Heart left ventricle (tissue), 16 donors: ENCODE data around the gene ST3GAL5. TPM values are rescaled to one million over a fixed set of nuclear protein-coding genes. Genes with fewer than 3 reads are reported as not detected.

Experiments
- ATAC-seq, 4 donors: fragments of 200-7000 bp; cut with Tn5 transposase; one replicate each; pipeline ENCODE4 v1.9.1; 2020 to 2022; ENCODE audit warnings: moderate library complexity in 4 of 4, mild to moderate bottlenecking in 3 of 4, moderate number of reproducible peaks in 1 of 4
- DNase-seq, 5 donors: peaks; one replicate each; pipeline ENCODE4 v3.0.0-alpha.2; 2020
- H3K27ac ChIP-seq, 12 donors: fragments of 200-600 bp; sonication (generic) in 4 of 12; one replicate each; pipeline versions ENCODE4 v1.5.0 to v1.8.0; 2016 to 2022; ENCODE audit warnings: mild to moderate bottlenecking in 2 of 12
- H3K27me3 ChIP-seq, 9 donors: fragments of 200-600 bp; sonication (generic) in 2 of 9; one replicate each; pipeline versions ENCODE4 v1.5.1 to v1.8.0; 2016 to 2022; ENCODE audit warnings: mild to moderate bottlenecking in 3 of 9
- H3K36me3 ChIP-seq, 9 donors: fragments of 200-600 bp; sonication (generic) in 2 of 9; one replicate each; pipeline versions ENCODE4 v1.5.0 to v1.8.0; 2018 to 2022; ENCODE audit warnings: mild to moderate bottlenecking in 2 of 9
- H3K4me1 ChIP-seq, 12 donors: fragments of 200-600 bp; sonication (generic) in 4 of 12; one replicate each; pipeline versions ENCODE4 v1.5.0 to v1.8.0; 2016 to 2022; ENCODE audit warnings: mild to moderate bottlenecking in 3 of 12
- H3K4me3 ChIP-seq, 12 donors: fragments of 200-600 bp; sonication (generic) in 4 of 12; one replicate each; pipeline versions ENCODE4 v1.5.0 to v1.8.0; 2017 to 2022; ENCODE audit warnings: mild to moderate bottlenecking in 9 of 12, moderate library complexity in 4 of 12
- H3K9me3 ChIP-seq, 12 donors: fragments of 200-600 bp; sonication (generic) in 4 of 12; one replicate each; pipeline versions ENCODE4 v1.5.0 to v1.8.0; 2016 to 2022; ENCODE audit warnings: mild to moderate bottlenecking in 1 of 12
- CTCF ChIP-seq, 12 donors: fragments of 200-600 bp; sonication (generic) in 4 of 12; IDR thresholded peaks; one replicate each; pipeline versions ENCODE4 v1.5.0 to v1.8.0; 2018 to 2022; ENCODE audit warnings: antibody characterized with exemption in 12 of 12, mild to moderate bottlenecking in 5 of 12
- POLR2A ChIP-seq, 2 donors: fragments of 450-650 bp; IDR thresholded peaks; one replicate each; pipeline ENCODE4 v1.6.1; 2017; ENCODE audit warnings: antibody characterized with exemption in 2 of 2, mild to moderate bottlenecking in 2 of 2, moderate library complexity in 2 of 2
- WGBS, 4 donors: extraction: QIAGEN DNeasy Blood & Tissue Kit in 2 of 4; methylation state at CpG; one replicate each; pipeline versions ENCODE4 v1.1.5 to v1.1.7; 2013 to 2018; 5-methylcytosine and 5-hydroxymethylcytosine counted together
- intact Hi-C, 10 donors: fragments of 100-400 bp; cut with DNase I; formaldehyde crosslinking; loops; one replicate each; pipeline versions ENCODE4 v1.11.1 to v1.14.2; 2022
- polyA plus RNA-seq, 2 donors: library from polyadenylated mRNA; stranded (reverse); fragments of 200-250 nt; gene quantifications; one replicate each; pipeline ENCODE4 v1.2.3, GENCODE V29; 2013
- total RNA-seq, 9 donors: library from RNA; depleted of rRNA in 2 of 9; stranded (reverse); fragments of >200 nt in 2 of 9; fragmentation: NEBNext Ultra II Directional in 3 of 9; extraction: Animal tissue kit (Norgen Biotek cat#: 25700) in 3 of 9; gene quantifications; one replicate each; pipeline versions ENCODE4 v1.1.0 to v1.2.4, GENCODE V29; 2016 to 2023
- donor health status: ischemic (EF 13 %, LVEDD 7.1; RV severe dilation, severe dysfunction).
- donor health status: healthy with polysubstance abuse.
- donor health status: DM: no; HTN: yes; CAD: no.
- donor health status: DM: no; HTN: no; CAD: no.
- donor health status: ischemic (EF 25% LVEDD 6.9; RV normal size, moderate dysfunction).
- donor health status: ischemic (EF 25% LVEDD 5.7; RV mildly dilated, moderate dysfunction).
- donor health status: healthy.
- donor health status: DM: yes; HTN: yes; CAD: no.
- donor health status: ischemic (EF 35%, LVEDD 5.7; RV mildly dilated, moderate dysfunction).
- donor health status: nonischemic (EF 11% LVEDD 7.7; RV severe dilation, severe dysfunction).
- donor health status: DM: yes; HTN: yes; CAD: no.
- donor health status: PGD.
- donor health status: ischemic (EF 29% LVEDD 5.4; RV normal size, mild dysfunction).
- donor health status: nonischemic (EF 23%, LVEDD 6.1; RV moderate dilation, normal function).

ST3GAL5 gene
- total and polyA plus RNA-seq, 11 donors = 2.0 to 21.1 (median 4.0) TPM

GRCh38 chr2:85921659-85922058 lies 32.9 kb upstream of the ST3GAL5 start:
- Histone ChIP-seq H3K9me3 (no peaks in the 10 kb centered on the region), H3K27me3 (peaks cover 0 to 5% (median 0%) of the 10 kb centered on the region in 9 donors), H3K36me3 (no peaks in the 10 kb centered on the region), H3K4me1 (peaks cover 0 to 29% (median 18%) of the 10 kb centered on the region in 12 donors), H3K27ac (peak overlapping the region in 5 of 12 donors; percentile 0 to 34 (median 14)), H3K4me3 (no peak overlapping the region)
- DNase-seq = no peak
- intact Hi-C loops = loop anchor here in 1 of 10 donors (5.0 kb wide), 1 partner anchor 116 kb away; no protein-coding TSS in a partner anchor
- 62 to 68% (median 65%) methylated on average over 5 of the region's 5 CpGs for whole genome bisulfite sequencing, 4 donors
- TF ChIP-seq POLR2A (IDR thresholded peaks at IDR 0.05) (no peak), CTCF (IDR thresholded peaks at IDR 0.05) (no peak)
- no peak for ATAC-seq

- H3K36me3 ChIP-seq = no peaks in the 10 kb centered on the region
- TF ChIP-seq POLR2A (IDR thresholded peaks at IDR 0.05) (no peak), CTCF (IDR thresholded peaks at IDR 0.05) (no peak)
- peaks cover 0 to 5% (median 0%) of the 10 kb centered on the region in 9 donors for H3K27me3 ChIP-seq
- DNase-seq (peak in 4 of 5 donors; percentile 27 to 68 (median 44)), ATAC-seq (peak in 3 of 4 donors; percentile 53 to 75 (median 59))
- H3K9me3 ChIP-seq = no peaks in the 10 kb centered on the region
- WGBS, 4 donors = 53 to 63% (median 58%) methylated on average over 5 of the region's 5 CpGs
- no peak overlapping the region for H3K4me3 ChIP-seq
- peak overlapping the region in 5 of 12 donors; percentile 0 to 34 (median 14) for H3K27ac ChIP-seq
- peaks cover 0 to 29% (median 18%) of the 10 kb centered on the region in 12 donors for H3K4me1 ChIP-seq
- intact Hi-C loops = loop anchor here in 1 of 10 donors (5.0 kb wide), 1 partner anchor 116 kb away; no protein-coding TSS in a partner anchor
Measured at GRCh38 chr2:85920810-85921545, 32.2 kb upstream of the ST3GAL5 start.

- 58 to 90% (median 74%) methylated on average over 3 of the region's 3 CpGs for WGBS, 4 donors
- intact Hi-C loops = no loop called here
Measured at GRCh38 chr2:85917887-85918795, 29.4 kb upstream of the ST3GAL5 start.

More at GRCh38 chr2:85917887-85918795, 29.4 kb upstream of the ST3GAL5 start:
- no peak overlapping the region for H3K27ac ChIP-seq
- no peaks in the 10 kb centered on the region for H3K36me3 ChIP-seq
- H3K9me3 ChIP-seq = no peaks in the 10 kb centered on the region
- DNase-seq (no peak), ATAC-seq (no peak)
- TF ChIP-seq CTCF (IDR thresholded peaks at IDR 0.05) (no peak), POLR2A (IDR thresholded peaks at IDR 0.05) (no peak)
- peaks cover 0 to 5% (median 0%) of the 10 kb centered on the region in 9 donors for H3K27me3 ChIP-seq
- H3K4me3 ChIP-seq = no peak overlapping the region
- H3K4me1 ChIP-seq = peaks cover 0 to 11% (median 5%) of the 10 kb centered on the region in 12 donors
